A549 treated with DMSO at 1 μM for 4 hours (cell line): ENCODE data around the gene FRZB. TPM values are rescaled to one million over a fixed set of nuclear protein-coding genes. Genes with fewer than 3 reads are reported as not detected.

Experiments used
- total RNA-seq: library from RNA; stranded (reverse); fragments of 200-300 nt; extraction: Qiagen RNA extraction; gene quantifications from 5 replicates; pipeline ENCODE4 v1.2.3, GENCODE V29; 2022; ENCODE audit warnings: low read depth

FRZB gene, protein sequence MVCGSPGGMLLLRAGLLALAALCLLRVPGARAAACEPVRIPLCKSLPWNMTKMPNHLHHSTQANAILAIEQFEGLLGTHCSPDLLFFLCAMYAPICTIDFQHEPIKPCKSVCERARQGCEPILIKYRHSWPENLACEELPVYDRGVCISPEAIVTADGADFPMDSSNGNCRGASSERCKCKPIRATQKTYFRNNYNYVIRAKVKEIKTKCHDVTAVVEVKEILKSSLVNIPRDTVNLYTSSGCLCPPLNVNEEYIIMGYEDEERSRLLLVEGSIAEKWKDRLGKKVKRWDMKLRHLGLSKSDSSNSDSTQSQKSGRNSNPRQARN
- 0.07 to 0.09 TPM in 2 of 5 replicates, not detected in the others for total RNA-seq

DNA sequence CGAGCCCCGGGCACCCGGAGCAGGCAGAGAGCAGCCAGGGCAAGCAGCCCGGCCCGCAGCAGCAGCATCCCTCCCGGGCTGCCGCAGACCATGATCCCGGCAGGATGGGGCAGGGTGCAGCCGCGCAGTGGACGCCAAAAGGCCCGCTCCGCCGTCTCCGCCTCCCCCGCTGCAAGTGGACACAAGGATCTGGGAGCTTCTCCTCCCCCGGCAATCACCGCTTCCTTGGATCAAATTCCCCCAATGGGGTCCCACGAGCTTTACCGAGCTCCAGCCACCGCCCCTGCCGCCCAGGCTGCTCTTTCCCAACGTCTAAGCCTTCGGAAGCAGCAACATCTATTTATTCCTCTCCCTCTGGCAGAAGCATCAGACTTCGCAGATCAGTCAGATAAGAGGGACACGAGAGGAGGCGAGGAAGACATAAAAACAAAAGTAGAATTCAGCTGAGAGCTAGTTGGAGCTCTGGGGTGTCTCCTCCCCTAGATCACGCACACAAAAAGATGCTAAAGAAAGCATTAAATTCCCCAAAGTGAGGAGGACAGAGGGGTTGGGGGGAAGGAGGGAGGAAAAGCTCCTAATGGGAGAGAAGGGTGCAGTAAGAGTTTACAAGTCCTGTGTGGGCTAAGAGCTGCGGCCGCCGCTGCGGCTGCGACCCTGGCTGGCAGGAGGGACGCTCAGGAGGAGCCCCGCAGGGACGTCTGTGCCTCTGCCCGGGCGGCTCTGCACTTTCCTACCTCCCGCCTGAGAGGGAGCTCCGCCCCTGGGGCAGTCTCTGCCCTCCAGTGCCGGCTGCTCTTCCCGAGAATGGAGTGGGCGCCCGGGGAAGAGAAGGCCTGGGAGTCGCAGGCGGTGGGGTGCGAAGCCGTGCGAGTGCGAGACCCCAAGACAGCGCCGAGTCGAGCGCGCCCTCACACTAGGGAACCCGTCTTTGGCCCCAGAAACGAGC, at the start of gene FRZB:
Gene FRZB (minus strand): TSS at position 177 of the 946 bp plus-strand sequence. CDS start 85 bp downstream, at position 92.

Other genes with a start within 250 kb of the FRZB start
- gene DNAJC10, start 150.4 kb downstream of the FRZB start, total RNA-seq: 52.2 to 87.2 TPM (median 68.6 TPM) in 5 replicates
- 84.4 to 113 TPM (median 102 TPM) in 5 replicates for gene NCKAP1, start 171.8 kb upstream of the FRZB start, total RNA-seq
- gene DUSP19, start 212.1 kb upstream of the FRZB start, total RNA-seq: 0.41 to 1.1 TPM (median 0.61 TPM) in 5 replicates